D341Med (cell line): ENCODE measurements around the gene DMWD.
"Not testable (repeated sequence)": the region's sequence is repeated elsewhere in the genome, so short reads cannot be mapped to it uniquely, and the experiment has no call there.

Source experiments
- DNase-seq: peaks from one replicate; pipeline ENCODE4 v3.0.0; 2012; ENCODE audit warnings: low spot score

The DMWD gene

GRCh38 chr19:45769821-45770191, 22.8 kb downstream of the DMWD start:
- no peak for DNase-seq

DNA sequence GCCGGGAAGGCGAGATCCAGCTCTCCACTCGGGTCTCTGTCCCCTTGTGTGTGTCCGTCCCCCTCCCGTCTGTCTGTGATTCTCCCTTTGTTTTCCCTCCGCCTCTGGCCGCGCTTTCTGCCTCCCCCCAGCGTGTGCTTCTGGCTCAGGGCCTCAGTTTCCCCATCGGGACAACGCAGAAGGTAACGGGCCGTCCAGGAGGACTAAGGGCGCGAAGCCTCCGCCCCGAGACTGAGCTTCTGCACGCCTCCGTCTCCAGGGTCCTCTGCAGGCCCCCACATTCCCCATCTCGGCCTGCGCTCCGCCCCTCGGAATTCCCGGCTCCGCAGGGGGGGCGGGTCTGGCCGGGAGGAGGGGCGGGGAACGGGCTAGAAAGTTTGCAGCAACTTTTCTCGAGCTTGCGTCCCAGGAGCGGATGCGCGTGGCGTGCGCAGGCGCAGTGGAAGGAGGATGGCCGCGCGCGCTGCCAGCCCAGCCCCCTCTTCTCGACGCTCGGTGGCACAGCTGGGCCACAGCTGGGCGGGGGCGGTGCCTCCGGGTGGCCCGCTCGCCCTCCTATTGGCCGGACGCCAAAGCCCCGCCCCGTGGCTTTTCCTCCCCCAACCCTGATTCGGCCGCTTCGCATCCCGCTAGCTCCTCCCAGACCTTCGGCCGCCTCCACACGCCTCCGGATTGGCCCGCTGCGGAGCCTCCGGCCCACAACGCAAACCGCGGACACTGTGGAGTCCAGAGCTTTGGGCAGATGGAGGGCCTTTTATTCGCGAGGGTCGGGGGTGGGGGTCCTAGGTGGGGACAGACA, 23.5 kb downstream of the DMWD start, which contains the start of gene SIX5:
Gene SIX5, minus strand, starts transcription at position 269 of the 799 bp plus-strand sequence. CDS start 408 bp downstream, outside the sequence.
- peak; percentile 98 for DNase-seq

GRCh38 chr19:45768655-45768983, 24.0 kb downstream of the DMWD start:
- DNase-seq = no peak

DNA sequence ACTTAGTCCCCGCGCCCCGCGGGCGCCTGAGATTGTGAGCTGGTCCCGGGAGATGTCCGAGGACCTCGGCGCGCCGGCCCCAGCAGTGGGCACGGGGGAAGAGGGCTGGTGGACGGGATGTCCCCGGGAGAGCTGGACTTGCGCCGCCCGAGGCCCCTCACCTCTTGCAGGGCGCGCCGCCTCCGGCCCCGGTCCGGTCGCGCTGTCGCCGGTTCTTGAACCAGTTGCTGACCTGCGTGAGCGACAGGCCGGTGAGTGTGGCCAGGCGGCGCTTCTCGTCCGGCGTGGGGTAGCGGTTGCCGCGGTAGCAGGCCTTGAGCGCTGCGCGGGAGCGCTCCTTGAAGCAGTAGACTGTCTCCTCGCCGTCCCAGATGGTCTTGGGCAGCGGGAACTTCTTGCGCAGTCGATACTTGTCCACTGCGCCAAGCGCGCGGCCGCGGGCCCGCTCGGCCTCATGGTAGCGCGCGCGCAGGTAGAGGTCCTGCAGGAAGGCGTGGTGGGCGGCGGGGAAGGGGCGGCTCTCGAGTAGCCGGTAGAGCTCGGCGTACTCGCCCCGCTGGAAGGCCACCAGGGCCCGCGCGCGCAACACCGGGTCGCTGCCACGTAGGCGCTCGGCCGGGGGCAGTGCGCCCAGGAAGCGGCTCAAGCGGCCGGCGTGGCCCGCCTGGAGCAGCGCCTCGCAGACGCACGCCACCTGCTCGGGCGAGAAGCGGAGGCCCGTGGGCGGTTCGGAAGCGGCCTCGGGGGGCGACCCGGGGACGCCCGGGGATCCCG, 24.6 kb downstream of the DMWD start:
- DNase-seq = peak; percentile 72

DNA sequence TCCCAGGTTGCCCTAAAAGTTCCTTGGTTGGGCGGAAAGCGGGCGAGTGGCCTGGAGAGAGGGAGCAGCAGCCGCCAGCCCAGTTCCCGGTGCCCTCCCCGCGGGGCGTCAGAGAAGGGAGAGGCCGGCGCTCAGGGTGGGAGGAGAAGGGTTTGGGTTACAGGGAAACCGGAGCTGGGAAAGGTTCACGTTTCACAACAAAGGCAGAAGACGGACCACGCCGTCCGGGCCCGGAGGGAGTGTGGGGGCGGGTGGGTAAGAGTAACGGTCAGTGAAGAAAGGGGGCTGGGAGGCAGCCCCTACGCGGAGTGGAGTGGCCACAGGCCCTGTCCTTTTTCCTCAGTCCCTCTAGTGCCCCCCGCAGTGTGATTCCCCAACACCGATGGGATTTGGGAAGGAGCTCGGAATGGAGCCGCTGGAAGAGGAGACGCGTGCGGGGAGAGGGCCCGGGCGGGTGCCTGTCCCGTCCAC, 25.2 kb downstream of the DMWD start:
- DNase-seq = no peak

DNA sequence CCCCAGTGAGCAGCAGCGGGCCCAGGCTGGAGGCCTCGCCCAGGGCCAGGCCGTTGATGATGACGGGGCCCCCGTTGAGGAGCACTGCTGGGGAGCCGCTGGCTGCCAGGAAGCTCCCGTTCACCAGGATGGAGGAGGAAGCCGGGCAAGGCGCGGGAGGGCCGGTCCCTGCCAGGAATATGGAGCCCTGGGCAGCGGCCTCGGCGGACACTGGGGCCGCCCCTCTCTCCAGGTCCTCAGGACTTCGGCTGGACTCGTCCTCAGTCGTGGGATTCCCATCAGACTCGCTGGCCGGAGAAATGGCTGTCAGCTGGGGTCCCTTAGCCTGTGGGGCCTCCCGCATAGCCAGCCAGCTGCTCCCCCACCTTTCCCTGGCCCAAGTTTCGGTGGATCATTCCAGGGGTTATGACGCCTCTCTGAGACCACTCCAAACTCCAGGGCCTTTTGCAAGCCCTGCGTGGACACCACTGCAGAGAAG, 25.7 kb downstream of the DMWD start:
- DNase-seq = no peak

GRCh38 chr19:45766296-45766868, 26.3 kb downstream of the DMWD start:
- no peak for DNase-seq

DNA sequence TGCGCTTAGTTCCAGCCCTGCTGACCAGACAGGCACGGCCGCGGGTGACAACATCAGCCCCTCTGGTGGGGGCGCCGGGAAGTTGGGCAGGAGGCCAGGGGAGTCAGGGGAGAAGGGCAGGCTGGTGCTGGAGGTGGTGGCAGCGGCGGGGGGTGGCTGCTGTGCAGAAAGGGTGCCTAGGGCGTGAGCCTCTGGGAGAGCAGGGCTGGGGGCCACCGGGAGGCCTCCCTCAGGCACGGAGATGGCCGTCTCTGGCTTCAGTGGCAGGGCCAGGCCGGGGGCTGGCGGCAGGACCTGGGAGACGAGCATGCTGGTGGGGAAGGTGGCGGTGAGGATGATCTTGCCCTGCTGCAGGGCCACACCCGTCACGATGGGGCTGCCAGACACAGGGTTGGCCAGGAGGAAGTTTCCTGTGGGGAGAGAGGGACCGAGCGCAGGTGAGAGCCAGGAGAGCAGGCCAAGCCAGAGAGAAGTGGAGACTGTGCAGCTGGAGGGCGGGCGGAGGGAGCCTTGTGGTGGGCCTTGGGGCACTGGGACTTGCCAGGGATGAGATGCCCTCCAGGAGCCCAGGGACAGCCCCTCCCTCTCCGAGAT, 26.8 kb downstream of the DMWD start:
- DNase-seq = no peak

- DNase-seq = no peak
These were observed 27.5 kb downstream of the DMWD start for GRCh38 chr19:45764945-45765701.

DNA sequence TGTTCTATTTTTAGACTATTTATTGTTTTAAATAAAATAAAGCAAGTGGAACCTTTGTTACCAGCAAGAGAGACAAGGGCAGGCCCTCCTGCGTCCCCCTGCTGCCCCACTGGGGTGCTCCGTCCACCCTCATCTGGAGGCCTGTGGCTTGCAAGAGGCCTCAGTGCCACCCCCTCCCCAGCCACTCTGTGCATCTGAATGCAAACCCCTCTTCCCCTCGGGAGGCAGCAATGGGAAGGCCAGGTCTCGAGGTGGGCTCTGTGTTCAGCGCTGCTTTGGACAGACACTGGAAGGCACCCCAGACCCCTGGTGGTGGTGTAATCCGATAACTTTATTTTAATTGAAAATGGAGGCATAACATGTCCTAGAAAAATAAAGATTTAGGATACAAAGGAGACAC, 28.2 kb downstream of the DMWD start:
- DNase-seq = no peak

DNA sequence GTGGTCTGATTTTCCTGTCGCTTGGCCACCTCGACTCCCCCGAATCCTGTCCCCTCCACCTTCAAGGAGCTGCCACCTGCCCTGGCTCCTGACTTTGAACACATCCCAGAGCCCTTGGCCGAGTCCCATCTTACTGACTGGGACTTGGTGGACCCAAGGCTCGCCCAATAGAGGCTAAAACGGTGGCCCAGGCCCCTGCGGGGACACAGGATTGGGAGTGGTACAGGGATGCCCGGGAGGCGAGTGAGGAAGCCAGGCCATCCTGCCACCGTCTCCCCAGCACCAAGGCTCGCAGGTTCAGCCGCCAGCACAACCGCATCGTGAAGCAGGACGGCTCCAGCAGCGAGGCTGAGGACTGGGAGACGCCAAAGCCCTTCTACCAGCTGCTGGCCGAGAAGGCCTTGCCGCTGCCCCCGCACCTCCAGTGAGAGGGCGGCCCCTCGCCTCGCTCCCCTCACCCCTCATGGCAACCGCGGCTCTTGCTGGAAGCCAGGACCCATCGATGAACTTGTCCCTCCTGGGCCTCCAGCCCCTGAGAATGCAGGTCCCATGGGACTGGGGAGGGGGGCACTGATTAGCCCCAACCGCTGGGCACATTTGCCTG, 28.9 kb downstream of the DMWD start:
- DNase-seq = no peak

DNA sequence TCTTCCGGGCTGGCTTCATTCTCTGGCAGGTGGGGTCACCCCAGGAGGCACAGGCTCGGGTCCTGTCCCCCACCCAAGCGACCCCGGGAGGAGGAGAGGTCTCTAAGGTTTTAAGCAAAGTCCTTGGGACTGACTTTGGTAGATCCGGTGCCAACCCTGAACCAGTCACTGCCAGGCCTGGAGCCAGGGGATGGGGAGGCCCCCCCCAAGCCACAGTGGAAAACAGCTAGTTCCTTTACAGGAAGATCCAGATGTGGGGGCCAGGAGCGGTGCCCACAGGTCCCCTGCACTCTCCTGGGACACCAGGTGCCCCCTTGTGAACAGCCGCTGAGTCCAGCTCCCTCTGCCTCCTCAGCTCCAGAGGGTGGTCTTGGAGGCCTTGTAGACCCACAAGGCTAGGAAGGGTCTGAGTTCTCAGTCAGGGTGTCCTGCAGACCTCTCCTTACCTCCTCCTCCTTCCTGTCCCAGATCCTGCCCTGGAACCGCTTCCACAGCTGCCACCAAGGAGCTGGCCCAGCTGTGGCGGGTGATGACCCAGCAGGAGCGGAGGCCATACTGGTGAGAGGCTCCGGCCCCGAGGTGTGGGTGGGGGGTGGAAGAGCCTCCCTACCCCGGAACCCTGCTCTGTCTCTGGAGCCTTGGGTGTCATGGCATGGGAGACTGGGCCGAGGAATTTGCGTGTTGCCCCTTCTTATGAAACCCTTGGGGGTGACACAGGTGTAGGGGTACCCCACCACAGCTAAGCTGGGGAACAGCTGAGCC, 29.6 kb downstream of the DMWD start:
- DNase-seq = no peak

DNA sequence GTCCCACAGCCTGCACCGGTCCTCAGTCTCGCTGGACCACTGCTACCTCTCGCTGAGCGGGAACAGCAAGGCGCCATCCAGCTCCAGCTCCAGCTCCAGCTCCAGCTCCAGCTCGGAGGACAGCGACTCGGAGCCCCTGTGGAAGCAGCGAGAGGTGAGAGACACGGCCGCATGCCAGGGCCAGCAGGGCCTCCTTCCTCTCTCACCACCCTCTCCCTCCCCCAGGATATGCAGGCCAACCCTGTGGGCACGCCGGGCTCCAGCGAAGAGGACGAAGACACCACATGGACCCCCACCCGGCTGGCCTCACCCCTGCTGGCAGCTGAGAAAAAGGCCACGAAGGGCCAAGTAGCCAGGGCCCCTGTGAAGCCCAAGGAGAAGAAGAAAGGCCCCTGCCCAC, 30.9 kb downstream of the DMWD start:
- DNase-seq = no peak

DNA sequence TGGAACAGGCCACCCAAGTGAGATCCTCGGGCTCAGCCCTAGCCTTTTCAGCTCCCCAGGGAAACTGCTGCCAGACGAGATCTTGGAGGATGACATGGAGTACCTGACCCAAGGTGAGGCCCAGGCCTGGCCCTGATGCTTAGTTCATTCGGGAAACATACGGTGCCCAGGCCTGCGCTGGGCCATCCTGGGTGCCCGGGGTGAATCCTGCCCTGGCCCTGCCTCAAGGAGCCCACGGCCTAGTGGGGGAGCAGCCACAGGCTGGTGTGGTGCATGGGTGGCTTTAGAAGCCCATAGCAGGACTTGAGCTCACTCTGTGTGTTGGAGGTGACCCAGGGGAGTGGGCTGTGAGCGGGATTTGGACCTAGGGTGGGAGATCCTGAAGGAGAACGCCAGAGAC, 33.7 kb downstream of the DMWD start:
- DNase-seq = no peak

GRCh38 chr19:45757695-45758094, 35.0 kb downstream of the DMWD start:
- DNase-seq = no peak

DNA sequence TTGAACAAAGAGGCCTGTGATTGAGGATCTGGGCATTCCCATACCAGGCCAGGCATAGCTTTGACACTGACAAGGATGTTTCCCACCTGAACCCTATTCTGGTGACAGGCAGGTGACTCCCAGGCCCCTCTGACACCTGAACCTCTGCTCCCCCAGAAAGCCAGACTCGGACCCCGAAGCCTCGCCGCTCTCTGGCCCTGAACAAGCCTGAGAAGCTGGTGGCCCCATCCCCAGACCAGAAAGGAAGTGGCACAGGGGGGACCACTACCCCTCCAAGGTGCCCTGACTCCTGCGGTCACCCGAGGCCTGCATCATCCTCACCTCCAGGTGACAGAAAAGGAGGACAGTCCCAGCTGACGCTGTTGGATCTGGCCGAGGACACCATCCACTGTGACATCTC, 38.3 kb downstream of the DMWD start:
- DNase-seq = no peak

DNA sequence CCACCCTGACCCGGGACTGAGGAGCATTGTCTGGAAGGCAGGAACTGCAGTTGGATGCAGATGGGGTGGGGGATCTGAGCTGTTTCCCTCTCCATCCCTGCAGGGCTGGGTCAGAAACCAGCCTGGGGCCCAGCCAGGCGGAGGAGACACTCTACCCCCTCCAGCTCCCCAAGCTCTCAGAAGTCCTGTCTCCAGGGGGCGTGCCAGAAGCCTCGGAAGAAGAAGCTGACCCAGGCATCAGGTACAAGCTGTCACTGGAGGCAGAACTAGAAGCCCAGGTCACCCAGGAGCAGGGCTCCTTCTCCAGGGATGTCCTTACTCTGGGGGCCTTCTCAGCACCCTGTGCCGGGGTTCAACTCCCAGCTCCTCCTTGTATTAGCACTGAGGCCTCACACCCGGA, 39.1 kb downstream of the DMWD start:
- no peak for DNase-seq

- no peak for DNase-seq
These were observed 40.0 kb downstream of the DMWD start for GRCh38 chr19:45752639-45753038.

DNA sequence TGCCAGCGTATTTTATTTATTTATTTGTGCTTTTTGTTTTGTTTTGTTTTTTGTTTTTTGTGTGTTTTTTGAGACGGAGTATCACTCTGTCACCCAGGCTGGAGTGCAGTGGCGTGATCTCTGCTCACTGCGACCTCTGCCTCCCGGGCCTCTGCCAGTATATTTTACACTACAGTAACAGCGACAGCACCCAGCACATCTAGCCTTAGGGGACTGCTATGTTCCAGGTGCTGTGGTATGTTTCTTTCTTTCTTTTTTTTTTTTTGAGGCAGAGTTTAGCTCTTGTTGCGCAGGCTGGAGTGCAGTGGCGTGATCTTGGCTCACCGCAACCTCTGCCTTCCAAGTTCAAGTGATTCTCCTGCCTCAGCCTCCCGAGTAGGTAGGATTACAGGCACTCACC, 41.2 kb downstream of the DMWD start:
- DNase-seq = not testable (repeated sequence)

DNA sequence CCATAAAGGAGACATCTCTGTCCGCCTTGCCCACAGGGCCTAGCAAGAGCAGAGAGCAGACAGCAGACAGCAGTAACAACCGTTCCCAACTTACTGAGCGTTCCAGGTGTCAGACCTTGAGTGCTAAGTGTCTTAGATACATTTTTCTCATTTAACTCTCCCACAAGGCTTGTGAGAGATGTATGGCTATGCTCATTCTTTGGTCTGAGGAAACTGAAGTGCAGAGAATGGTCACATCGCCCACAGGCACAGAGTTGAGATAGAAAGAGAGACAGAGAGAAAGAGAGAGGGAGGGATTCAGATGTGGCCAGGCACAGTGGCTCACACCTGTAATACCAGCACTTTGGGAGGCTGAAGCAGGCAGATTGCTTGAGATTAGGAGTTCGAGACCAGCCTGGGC, 45.1 kb downstream of the DMWD start:
- no peak for DNase-seq

DNA sequence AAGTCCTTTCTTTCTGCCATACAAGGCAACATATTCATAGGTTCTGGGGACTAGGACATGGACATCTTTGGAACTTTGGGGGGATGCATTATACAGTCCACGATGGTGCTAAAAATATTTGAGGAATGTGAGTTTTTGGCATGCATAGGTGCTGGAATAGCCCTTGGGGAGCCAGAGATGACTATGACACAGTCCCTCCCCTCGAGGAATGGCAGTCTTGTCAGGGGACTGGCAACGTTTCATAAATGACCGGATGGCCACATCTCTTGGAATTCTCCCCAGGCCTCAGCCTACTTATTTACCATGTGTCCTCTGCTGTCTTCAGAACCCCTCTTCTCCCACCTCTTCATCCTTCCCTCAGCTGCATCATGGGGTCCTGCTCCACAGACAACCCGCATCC, 45.8 kb downstream of the DMWD start:
- no peak for DNase-seq
